HEK293 (cell line): ENCODE results near the gene THUMPD3.

Source experiments
- CTCF ChIA-PET: fragments of 350-600 bp; formaldehyde crosslinking; extraction: SDS; loops from one replicate; lab custom pipeline; 2021; ENCODE audit warnings: antibody characterized with exemption; lab: Yijun Ruan, JAX
- POLR2A ChIA-PET: fragments of 300-600 bp; formaldehyde crosslinking; extraction: SDS; loops from one replicate; lab custom pipeline; 2020; ENCODE audit warnings: antibody characterized with exemption, inconsistent platforms; lab: Yijun Ruan, JAX
- H3K27ac ChIP-seq: fragments of 200-500 bp; sonication (Bioruptor generic); 2 replicates; pipeline ENCODE4 v1.5.1; 2014; ENCODE audit warnings: low read depth, low read length, control low read depth, inconsistent platforms; ENCODE audit errors: extremely low read depth
- H3K36me3 ChIP-seq, 2 experiments: fragments of 200-500 bp in 1 of 2; sonication (Bioruptor generic) in 1 of 2; 1 replicate in 1 of 2; 2 replicates in 1 of 2; pipeline ENCODE4 v1.5.1; 2014 to 2017; ENCODE audit warnings: inconsistent platforms in 2 of 2, low read length in 2 of 2; ENCODE audit not compliant: control insufficient read depth in 2 of 2, insufficient read depth in 1 of 2
- H3K4me1 ChIP-seq: fragments of 200-500 bp; sonication (Bioruptor generic); 2 replicates; pipeline ENCODE4 v1.5.1; 2014; ENCODE audit warnings: mild to moderate bottlenecking, low read length, inconsistent platforms; ENCODE audit not compliant: control insufficient read depth, insufficient read depth
- H3K4me3 ChIP-seq: 2 replicates; pipeline ENCODE4 v1.5.1; 2011; ENCODE audit warnings: low read depth, mild to moderate bottlenecking, control low read depth, low read length, moderate library complexity
- H3K9me3 ChIP-seq: fragments of 200-500 bp; sonication (Bioruptor generic); 2 replicates; pipeline ENCODE4 v1.5.1; 2014; ENCODE audit warnings: low read depth, low read length, inconsistent platforms; ENCODE audit not compliant: control insufficient read depth, insufficient read depth
- AEBP2 ChIP-seq: fragments of 450-650 bp; formaldehyde crosslinking; IDR thresholded peaks from 2 replicates; pipeline ENCODE4 v1.5.1; 2016; ENCODE audit warnings: missing biosample characterization, missing genetic modification characterization, borderline replicate concordance
- BCL6B ChIP-seq: fragments of 450-650 bp; formaldehyde crosslinking; IDR thresholded peaks from 2 replicates; pipeline ENCODE4 v1.5.1; 2017; ENCODE audit warnings: missing biosample characterization, missing genetic modification characterization
- FEZF1 ChIP-seq: fragments of 450-650 bp; formaldehyde crosslinking; IDR thresholded peaks from 2 replicates; pipeline ENCODE4 v1.5.1; 2016; ENCODE audit warnings: missing biosample characterization, missing genetic modification characterization
- GLIS2 ChIP-seq: fragments of 450-650 bp; formaldehyde crosslinking; IDR thresholded peaks from 2 replicates; pipeline ENCODE4 v1.5.1; 2016; ENCODE audit warnings: missing biosample characterization, missing genetic modification characterization
- IKZF3 ChIP-seq: fragments of 450-650 bp; IDR thresholded peaks from 2 replicates; pipeline ENCODE4 v1.5.0; 2018; ENCODE audit warnings: missing biosample characterization, mild to moderate bottlenecking, missing genetic modification characterization, moderate library complexity
- KLF1 ChIP-seq: fragments of 450-650 bp; formaldehyde crosslinking; IDR thresholded peaks from 2 replicates; pipeline ENCODE4 v1.5.1; 2016; ENCODE audit warnings: missing biosample characterization, missing genetic modification characterization
- KLF17 ChIP-seq: fragments of 450-650 bp; formaldehyde crosslinking; IDR thresholded peaks from 2 replicates; pipeline ENCODE4 v1.5.1; 2016; ENCODE audit warnings: missing biosample characterization, missing genetic modification characterization
- KLF9 ChIP-seq: fragments of 450-650 bp; formaldehyde crosslinking; IDR thresholded peaks from 2 replicates; pipeline ENCODE4 v1.5.1; 2016; ENCODE audit warnings: missing biosample characterization, missing genetic modification characterization, low read depth
- MZF1 ChIP-seq: fragments of 450-650 bp; formaldehyde crosslinking; IDR thresholded peaks from 2 replicates; pipeline ENCODE4 v1.5.1; 2017; ENCODE audit warnings: missing biosample characterization, missing genetic modification characterization, borderline replicate concordance
- OSR2 ChIP-seq: fragments of 450-650 bp; formaldehyde crosslinking; IDR thresholded peaks from 2 replicates; pipeline ENCODE4 v1.5.1; 2016; ENCODE audit warnings: missing biosample characterization, missing genetic modification characterization
- PBX3 ChIP-seq: sonication (generic); formaldehyde crosslinking; IDR thresholded peaks from 2 replicates; pipeline ENCODE4 v1.8.1; 2022; ENCODE audit warnings: mild to moderate bottlenecking, moderate library complexity, missing genetic modification reagents
- PRDM6 ChIP-seq: fragments of 450-650 bp; formaldehyde crosslinking; IDR thresholded peaks from 2 replicates; pipeline ENCODE4 v1.5.1; 2017; ENCODE audit warnings: missing biosample characterization, missing genetic modification characterization
- REPIN1 ChIP-seq: fragments of 450-650 bp; formaldehyde crosslinking; IDR thresholded peaks from 2 replicates; pipeline ENCODE4 v1.5.1; 2017; ENCODE audit warnings: missing biosample characterization, missing genetic modification characterization, low read depth
- SALL2 ChIP-seq: fragments of 450-650 bp; formaldehyde crosslinking; IDR thresholded peaks from 2 replicates; pipeline ENCODE4 v1.5.0; 2017; ENCODE audit warnings: missing biosample characterization, mild to moderate bottlenecking, missing genetic modification characterization, borderline replicate concordance
- SCRT2 ChIP-seq: fragments of 450-650 bp; formaldehyde crosslinking; IDR thresholded peaks from 2 replicates; pipeline ENCODE4 v1.5.1; 2016; ENCODE audit warnings: missing biosample characterization, missing genetic modification characterization
- SP3 ChIP-seq: fragments of 450-650 bp; formaldehyde crosslinking; IDR thresholded peaks from 2 replicates; pipeline ENCODE4 v1.5.1; 2016; ENCODE audit warnings: missing biosample characterization, missing genetic modification characterization
- SP7 ChIP-seq: fragments of 450-650 bp; formaldehyde crosslinking; IDR thresholded peaks from 2 replicates; pipeline ENCODE4 v1.5.1; 2016; ENCODE audit warnings: missing biosample characterization, missing genetic modification characterization
- ZIC2 ChIP-seq: fragments of 450-650 bp; formaldehyde crosslinking; IDR thresholded peaks from 2 replicates; pipeline ENCODE4 v1.5.1; 2016; ENCODE audit warnings: missing biosample characterization, missing genetic modification characterization
- ZNF2 ChIP-seq: fragments of 450-650 bp; formaldehyde crosslinking; IDR thresholded peaks from 2 replicates; pipeline ENCODE4 v1.5.1; 2016; ENCODE audit warnings: missing biosample characterization, missing genetic modification characterization
- ZNF23 ChIP-seq: fragments of 450-650 bp; formaldehyde crosslinking; IDR thresholded peaks from 2 replicates; pipeline ENCODE4 v1.5.1; 2016; ENCODE audit warnings: missing biosample characterization, missing genetic modification characterization, borderline replicate concordance
- ZNF341 ChIP-seq: fragments of 450-650 bp; formaldehyde crosslinking; IDR thresholded peaks from 2 replicates; pipeline ENCODE4; 2016; ENCODE audit warnings: low read depth, missing biosample characterization, missing genetic modification characterization
- ZNF423 ChIP-seq: fragments of 450-650 bp; formaldehyde crosslinking; IDR thresholded peaks from 2 replicates; pipeline ENCODE4 v1.5.1; 2016; ENCODE audit warnings: missing biosample characterization, missing genetic modification characterization
- ZNF600 ChIP-seq: fragments of 450-650 bp; formaldehyde crosslinking; IDR thresholded peaks from 2 replicates; pipeline ENCODE4 v1.5.1; 2016; ENCODE audit warnings: missing biosample characterization, missing genetic modification characterization
- TF ChIP-seq, protein P1 (sequence below): fragments of 450-650 bp; formaldehyde crosslinking; IDR thresholded peaks from 2 replicates; pipeline ENCODE4 v1.5.1; 2017; ENCODE audit warnings: missing biosample characterization, missing genetic modification characterization
- TF ChIP-seq, protein P2 (sequence below): fragments of 450-650 bp; formaldehyde crosslinking; IDR thresholded peaks from 2 replicates; pipeline ENCODE4 v1.5.1; 2016; ENCODE audit warnings: missing biosample characterization, missing genetic modification characterization

The THUMPD3 gene

GRCh38 chr3:9396301-9396631 lies 33.4 kb downstream of the THUMPD3 start (continued):
- TF ChIP-seq PRDM6 (tag by site-specific recombination) (0 out of 2 replicates have a peak, but pooled peaks have one; percentile 12), ZNF423 (tag by site-specific recombination) (peak; percentile 63; the same call in 1 of the 2 replicates), GLIS2 (peak; percentile 86), ZNF600 (tag by site-specific recombination) (peak; percentile 67), IKZF3 (tag by site-specific recombination) (peak; percentile 86), ZNF341 (tag by site-specific recombination) (no peak), SP7 (tag by site-specific recombination) (peak; percentile 26), SP3 (tag by site-specific recombination) (peak; percentile 66), SCRT2 (tag by site-specific recombination) (peak; percentile 64), REPIN1 (tag by site-specific recombination) (no peak; the same call in 1 of the 2 replicates), ZIC2 (tag by site-specific recombination) (no peak), KLF9 (peak; percentile 20; the same call in 1 of the 2 replicates), KLF17 (tag by site-specific recombination) (0 out of 2 replicates have a peak, but pooled peaks have one; percentile 19), PBX3 (CRISPR knock-in tag) (0 out of 2 replicates have a peak, but pooled peaks have one; percentile 28), OSR2 (tag by site-specific recombination) (peak; percentile 46; the same call in 1 of the 2 replicates), MZF1 (tag by site-specific recombination) (peak; percentile 60; the same call in 1 of the 2 replicates)
- TF ChIP-seq, protein P1, sequence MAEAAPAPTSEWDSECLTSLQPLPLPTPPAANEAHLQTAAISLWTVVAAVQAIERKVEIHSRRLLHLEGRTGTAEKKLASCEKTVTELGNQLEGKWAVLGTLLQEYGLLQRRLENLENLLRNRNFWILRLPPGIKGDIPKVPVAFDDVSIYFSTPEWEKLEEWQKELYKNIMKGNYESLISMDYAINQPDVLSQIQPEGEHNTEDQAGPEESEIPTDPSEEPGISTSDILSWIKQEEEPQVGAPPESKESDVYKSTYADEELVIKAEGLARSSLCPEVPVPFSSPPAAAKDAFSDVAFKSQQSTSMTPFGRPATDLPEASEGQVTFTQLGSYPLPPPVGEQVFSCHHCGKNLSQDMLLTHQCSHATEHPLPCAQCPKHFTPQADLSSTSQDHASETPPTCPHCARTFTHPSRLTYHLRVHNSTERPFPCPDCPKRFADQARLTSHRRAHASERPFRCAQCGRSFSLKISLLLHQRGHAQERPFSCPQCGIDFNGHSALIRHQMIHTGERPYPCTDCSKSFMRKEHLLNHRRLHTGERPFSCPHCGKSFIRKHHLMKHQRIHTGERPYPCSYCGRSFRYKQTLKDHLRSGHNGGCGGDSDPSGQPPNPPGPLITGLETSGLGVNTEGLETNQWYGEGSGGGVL (tag by site-specific recombination) = peak; percentile 48
- TF ChIP-seq, protein P2, sequence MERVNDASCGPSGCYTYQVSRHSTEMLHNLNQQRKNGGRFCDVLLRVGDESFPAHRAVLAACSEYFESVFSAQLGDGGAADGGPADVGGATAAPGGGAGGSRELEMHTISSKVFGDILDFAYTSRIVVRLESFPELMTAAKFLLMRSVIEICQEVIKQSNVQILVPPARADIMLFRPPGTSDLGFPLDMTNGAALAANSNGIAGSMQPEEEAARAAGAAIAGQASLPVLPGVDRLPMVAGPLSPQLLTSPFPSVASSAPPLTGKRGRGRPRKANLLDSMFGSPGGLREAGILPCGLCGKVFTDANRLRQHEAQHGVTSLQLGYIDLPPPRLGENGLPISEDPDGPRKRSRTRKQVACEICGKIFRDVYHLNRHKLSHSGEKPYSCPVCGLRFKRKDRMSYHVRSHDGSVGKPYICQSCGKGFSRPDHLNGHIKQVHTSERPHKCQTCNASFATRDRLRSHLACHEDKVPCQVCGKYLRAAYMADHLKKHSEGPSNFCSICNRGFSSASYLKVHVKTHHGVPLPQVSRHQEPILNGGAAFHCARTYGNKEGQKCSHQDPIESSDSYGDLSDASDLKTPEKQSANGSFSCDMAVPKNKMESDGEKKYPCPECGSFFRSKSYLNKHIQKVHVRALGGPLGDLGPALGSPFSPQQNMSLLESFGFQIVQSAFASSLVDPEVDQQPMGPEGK (tag by site-specific recombination) = 0 out of 2 replicates have a peak, but pooled peaks have one; percentile 1

DNA sequence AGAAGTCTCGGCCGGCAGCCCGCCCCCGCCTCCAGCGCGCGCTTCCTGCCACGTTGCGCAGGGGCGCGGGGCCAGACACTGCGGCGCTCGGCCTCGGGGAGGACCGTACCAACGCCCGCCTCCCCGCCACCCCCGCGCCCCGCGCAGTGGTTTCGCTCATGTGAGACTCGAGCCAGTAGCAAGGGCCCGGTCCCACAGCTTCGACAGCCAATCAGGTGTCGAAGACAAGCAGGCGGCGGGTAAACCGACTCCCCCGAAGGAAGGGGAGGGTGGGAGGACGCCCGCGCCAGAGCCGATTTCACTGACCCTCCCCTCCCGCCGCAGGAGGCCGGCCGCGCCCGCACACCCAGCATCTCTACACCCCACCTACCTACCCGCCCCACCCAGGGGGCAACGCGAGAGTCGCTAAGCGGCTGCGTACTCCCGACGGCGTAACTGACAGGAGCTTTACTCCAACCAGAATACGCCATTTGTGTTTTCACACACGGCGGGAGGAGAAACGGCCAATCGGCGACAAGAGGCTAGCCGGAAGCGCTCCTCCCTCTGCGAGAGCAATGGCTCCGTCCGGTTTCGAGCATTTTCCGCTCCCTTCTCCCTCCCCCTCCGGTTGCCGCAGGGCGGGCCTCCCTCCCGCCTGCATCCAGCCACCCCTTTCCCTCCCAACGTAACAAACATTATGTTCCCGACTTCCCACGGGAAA lies 33.9 kb downstream of the THUMPD3 start:
- POLR2A ChIA-PET = interaction anchor here (0.6 to 5.1 kb wide), 18 partner anchors 9 to 925 kb away, joined by 3 to 70 read pairs (median 4); partner anchors contain the start of genes OGG1 and THUMPD3
- Histone ChIP-seq H3K4me1 (peaks cover 25% of the 10 kb centered on the region), H3K36me3 (peaks cover 14 to 39% of the 10 kb centered on the region in 2 experiments), H3K4me3 (peak overlapping the region; percentile 63), H3K9me3 (no peaks in the 10 kb centered on the region), H3K27ac (peak overlapping the region; percentile 99)
- CTCF ChIA-PET = interaction anchor here (0.5 to 0.7 kb wide), 2 partner anchors 12 to 30 kb away, joined by 3 to 4 read pairs; no protein-coding TSS in a partner anchor
- TF ChIP-seq SALL2 (tag by site-specific recombination) (no peak), BCL6B (peak; percentile 54; the same call in 1 of the 2 replicates), FEZF1 (no peak), ZNF23 (tag by site-specific recombination) (no peak), AEBP2 (tag by site-specific recombination) (no peak), KLF1 (tag by site-specific recombination) (peak; percentile 95), ZNF2 (tag by site-specific recombination) (0 out of 2 replicates have a peak, but pooled peaks have one; percentile 61)
